H9 (cell line): ENCODE measurements around the gene SYTL1. TPM values are rescaled to one million over a fixed set of nuclear protein-coding genes. Genes with fewer than 3 reads are reported as not detected.

Source experiments
- DNase-seq: peaks from one replicate; pipeline ENCODE4 v3.0.0-alpha.2; 2017
- H2AFZ ChIP-seq: one replicate; pipeline ENCODE4 v1.6.1; 2013; ENCODE audit warnings: mild to moderate bottlenecking, low read length, control low read depth, moderate library complexity
- H2AK5ac ChIP-seq: 2 replicates; pipeline ENCODE4 v1.6.1; 2013; ENCODE audit warnings: low read length, control low read depth, mixed read lengths; ENCODE audit not compliant: insufficient read length
- H2BK120ac ChIP-seq: one replicate; pipeline ENCODE4 v1.6.1; 2013; ENCODE audit warnings: low read depth, mild to moderate bottlenecking, low read length, control low read depth, inconsistent platforms; ENCODE audit not compliant: poor library complexity, severe bottlenecking
- H2BK12ac ChIP-seq: 2 replicates; pipeline ENCODE4 v1.6.1; 2013; ENCODE audit warnings: low read length, control low read depth, mixed read lengths, low read depth; ENCODE audit not compliant: insufficient read length
- H2BK15ac ChIP-seq: 2 replicates; pipeline ENCODE4 v1.6.1; 2013; ENCODE audit warnings: low read depth, low read length, control low read depth
- H2BK20ac ChIP-seq: one replicate; pipeline ENCODE4 v1.6.1; 2013; ENCODE audit warnings: low read depth, mild to moderate bottlenecking, low read length, control low read depth, inconsistent platforms; ENCODE audit not compliant: poor library complexity, severe bottlenecking
- H2BK5ac ChIP-seq: 2 replicates; pipeline ENCODE4 v1.6.1; 2013; ENCODE audit warnings: low read length, control low read depth, mixed read lengths; ENCODE audit not compliant: insufficient read length
- H3K14ac ChIP-seq: 2 replicates; pipeline ENCODE4 v1.6.1; 2013; ENCODE audit warnings: low read length, control low read depth; ENCODE audit not compliant: insufficient read depth
- H3K18ac ChIP-seq: 2 replicates; pipeline ENCODE4 v1.6.1; 2013; ENCODE audit warnings: low read depth, mild to moderate bottlenecking, mixed read lengths, low read length, control low read depth; ENCODE audit not compliant: insufficient read length
- H3K23ac ChIP-seq: 2 replicates; pipeline ENCODE4 v1.6.1; 2013; ENCODE audit warnings: low read length, control low read depth, mixed read lengths, low read depth; ENCODE audit not compliant: insufficient read length
- H3K23me2 ChIP-seq: 2 replicates; pipeline ENCODE4 v1.6.1; 2013; ENCODE audit warnings: low read depth, mild to moderate bottlenecking, mixed read lengths, low read length, control low read depth; ENCODE audit not compliant: insufficient read length, poor library complexity, severe bottlenecking
- H3K27ac ChIP-seq: 2 replicates; pipeline ENCODE4 v1.5.1; 2013; ENCODE audit warnings: low read length, control low read depth, mixed read lengths, low read depth; ENCODE audit not compliant: insufficient read length
- H3K27me3 ChIP-seq: 2 replicates; pipeline ENCODE4 v1.6.1; 2013; ENCODE audit warnings: low read length, control low read depth, inconsistent platforms; ENCODE audit not compliant: insufficient read depth
- H3K4ac ChIP-seq: 2 replicates; pipeline ENCODE4 v1.6.1; 2013; ENCODE audit warnings: low read depth, mild to moderate bottlenecking, control low read depth, inconsistent platforms, low read length, moderate library complexity
- H3K4me1 ChIP-seq: 2 replicates; pipeline ENCODE4 v1.6.1; 2013; ENCODE audit warnings: low read length, control low read depth, inconsistent platforms; ENCODE audit not compliant: insufficient read depth
- H3K4me2 ChIP-seq: 2 replicates; pipeline ENCODE4 v1.6.1; 2013; ENCODE audit warnings: low read length, control low read depth, mixed read lengths; ENCODE audit not compliant: insufficient read length, insufficient read depth
- H3K56ac ChIP-seq: 2 replicates; pipeline ENCODE4 v1.6.1; 2013; ENCODE audit warnings: low read depth, mild to moderate bottlenecking, mixed read lengths, low read length, control low read depth; ENCODE audit not compliant: insufficient read length
- H3K79me1 ChIP-seq: 2 replicates; pipeline ENCODE4 v1.6.1; 2013; ENCODE audit warnings: low read depth, mild to moderate bottlenecking, moderate library complexity, low read length, control low read depth, inconsistent platforms; ENCODE audit not compliant: insufficient read depth, poor library complexity, severe bottlenecking
- H3K79me2 ChIP-seq: 2 replicates; pipeline ENCODE4 v1.6.1; 2013; ENCODE audit warnings: low read length, control low read depth, inconsistent platforms; ENCODE audit not compliant: insufficient read depth
- H3K9ac ChIP-seq: 2 replicates; pipeline ENCODE4 v1.6.1; 2013; ENCODE audit warnings: low read length, control low read depth, mixed read lengths; ENCODE audit not compliant: insufficient read length; ENCODE audit errors: extremely low read depth
- H3K9me3 ChIP-seq: one replicate; pipeline ENCODE4 v1.6.1; 2013; ENCODE audit warnings: low read depth, low read length, inconsistent platforms; ENCODE audit not compliant: control insufficient read depth
- H3T11ph ChIP-seq: one replicate; pipeline ENCODE4 v1.6.1; 2013; ENCODE audit warnings: mild to moderate bottlenecking, low read length, control low read depth, inconsistent platforms
- H4K20me1 ChIP-seq: one replicate; pipeline ENCODE4 v1.6.1; 2013; ENCODE audit not compliant: control insufficient read depth, insufficient read length, insufficient read depth
- H4K5ac ChIP-seq: 2 replicates; pipeline ENCODE4 v1.6.1; 2013; ENCODE audit warnings: low read depth, mild to moderate bottlenecking, mixed read lengths, low read length, control low read depth; ENCODE audit not compliant: insufficient read length
- H4K8ac ChIP-seq: replicated peaks from 2 replicates; pipeline ENCODE4 v1.6.1; 2013; ENCODE audit warnings: low read length, control low read depth, mixed read lengths, low read depth; ENCODE audit not compliant: insufficient read length
- H4K91ac ChIP-seq: 2 replicates; pipeline ENCODE4 v1.6.1; 2013; ENCODE audit warnings: low read depth, mild to moderate bottlenecking, moderate library complexity, mixed read lengths, low read length, control low read depth; ENCODE audit not compliant: insufficient read length
- H3K27ac Mint-ChIP-seq, 3 experiments: 2 replicates in 2 of 3; 3 replicates in 1 of 3; pipeline ENCODE4 v1.8.0; 2020 to 2021; ENCODE audit warnings: mixed read lengths in 3 of 3, mild to moderate bottlenecking in 1 of 3, moderate library complexity in 1 of 3
- H3K27me3 Mint-ChIP-seq: 2 replicates; pipeline ENCODE4 v1.8.0; 2021; ENCODE audit warnings: low read depth, mild to moderate bottlenecking, moderate library complexity, mixed read lengths
- H3K36me3 Mint-ChIP-seq, 3 experiments: 2 replicates in 2 of 3; 3 replicates in 1 of 3; pipeline ENCODE4 v1.8.0; 2020 to 2021; ENCODE audit warnings: low read depth in 3 of 3, mixed read lengths in 3 of 3; ENCODE audit not compliant: insufficient read depth in 1 of 3
- H3K4me1 Mint-ChIP-seq, 2 experiments: 2 replicates each; pipeline ENCODE4 v1.8.0; 2020; ENCODE audit warnings: mixed read lengths in 2 of 2
- H3K4me3 Mint-ChIP-seq, 2 experiments: 2 replicates in 1 of 2; 3 replicates in 1 of 2; pipeline ENCODE4 v1.8.0; 2020 to 2021; ENCODE audit warnings: mild to moderate bottlenecking in 2 of 2, mixed read lengths in 2 of 2, moderate library complexity in 1 of 2
- H3K9me3 Mint-ChIP-seq, 2 experiments: 2 replicates in 1 of 2; 3 replicates in 1 of 2; pipeline ENCODE4 v1.8.0; 2020; ENCODE audit warnings: mild to moderate bottlenecking in 2 of 2, mixed read lengths in 2 of 2, moderate library complexity in 1 of 2
- WGBS: extraction: QIAGEN DNeasy Blood & Tissue Kit; methylation state at CpG from one replicate; pipeline ENCODE4 v1.1.7; 2013; ENCODE audit warnings: missing lambda C conversion rate, low lambda C conversion rate, mixed read lengths; ENCODE audit not compliant: insufficient read length; ENCODE audit errors: extremely low coverage; 5-methylcytosine and 5-hydroxymethylcytosine counted together
- total RNA-seq: library from RNA; stranded (reverse); gene quantifications from 2 replicates; pipeline ENCODE4 v1.2.1, GENCODE V29; 2021
- TF ChIP-seq, protein P1 (sequence below): fragments of 200-600 bp; sonication (generic); conservative IDR thresholded peaks from 3 replicates; pipeline ENCODE4 v1.8.0; 2021; ENCODE audit warnings: antibody characterized with exemption, mild to moderate bottlenecking

SYTL1 gene
- total RNA-seq, 1 experiment from 2014 or later = 12.0 TPM

DNA sequence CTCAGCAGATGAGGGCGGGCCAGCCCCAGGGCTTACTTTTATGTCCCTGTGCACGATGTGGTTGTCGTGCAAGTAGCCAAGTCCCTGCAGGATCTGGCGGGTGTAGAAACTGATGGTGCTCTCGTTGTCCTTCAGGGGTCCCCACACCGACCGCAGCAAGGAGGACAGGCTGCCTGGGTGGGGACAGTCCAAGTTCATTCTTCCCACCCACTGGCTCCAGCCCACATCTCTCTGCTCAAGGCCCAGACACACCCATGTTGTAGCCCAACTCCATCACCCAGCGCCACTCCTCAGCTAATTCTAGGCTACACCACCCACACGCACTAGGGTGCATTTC is 18.0 kb downstream of the SYTL1 start:
- Histone ChIP-seq H3K9ac (no peak overlapping the region), H2BK120ac (no peak overlapping the region), H3K4me1 (peaks cover 3% of the 10 kb centered on the region; the same call in 1 of the 2 replicates), H4K5ac (no peak overlapping the region), H3K9me3 (no peaks in the 10 kb centered on the region), H3K4me2 (peak overlapping the region; percentile 84), H2BK5ac (no peak overlapping the region), H3K79me2 (no peaks in the 10 kb centered on the region), H4K20me1 (peaks cover 4% of the 10 kb centered on the region), H4K91ac (no peak overlapping the region), H3K23me2 (peaks cover 13% of the 10 kb centered on the region), H4K8ac (no peak overlapping the region), H3K79me1 (no peaks in the 10 kb centered on the region), H3K14ac (0 out of 2 replicates have a peak overlapping the region, but pooled peaks have one; percentile 11), H2AK5ac (no peak overlapping the region), H3K4ac (no peak overlapping the region), H3K56ac (no peak overlapping the region), H3K18ac (no peak overlapping the region), H3K27ac (no peak overlapping the region), H2BK12ac (no peak overlapping the region), H2BK20ac (no peak overlapping the region), H2AFZ (no peak overlapping the region), H2BK15ac (no peak overlapping the region), H3T11ph (no peak overlapping the region), H3K23ac (no peak overlapping the region), H3K27me3 (peaks cover 19% of the 10 kb centered on the region; the same call in 1 of the 2 replicates)
- Mint-ChIP-seq H3K27ac (no peak overlapping the region; a peak in 1 of 7 replicates), H3K27me3 (peaks cover 64% of the 10 kb centered on the region), H3K9me3 (no peaks in the 10 kb centered on the region; a peak in 1 of 5 replicates), H3K4me3 (peak overlapping the region; percentile 70 to 81), H3K36me3 (peaks cover 0 to 13% (median 3%) of the 10 kb centered on the region in 3 experiments; a peak in 4 of 7 replicates), H3K4me1 (peaks cover 16 to 32% of the 10 kb centered on the region in 2 experiments)
- no CpG with 5 or more reads among the region's 9 CpGs for WGBS
- DNase-seq = no peak
- TF ChIP-seq, protein P1, sequence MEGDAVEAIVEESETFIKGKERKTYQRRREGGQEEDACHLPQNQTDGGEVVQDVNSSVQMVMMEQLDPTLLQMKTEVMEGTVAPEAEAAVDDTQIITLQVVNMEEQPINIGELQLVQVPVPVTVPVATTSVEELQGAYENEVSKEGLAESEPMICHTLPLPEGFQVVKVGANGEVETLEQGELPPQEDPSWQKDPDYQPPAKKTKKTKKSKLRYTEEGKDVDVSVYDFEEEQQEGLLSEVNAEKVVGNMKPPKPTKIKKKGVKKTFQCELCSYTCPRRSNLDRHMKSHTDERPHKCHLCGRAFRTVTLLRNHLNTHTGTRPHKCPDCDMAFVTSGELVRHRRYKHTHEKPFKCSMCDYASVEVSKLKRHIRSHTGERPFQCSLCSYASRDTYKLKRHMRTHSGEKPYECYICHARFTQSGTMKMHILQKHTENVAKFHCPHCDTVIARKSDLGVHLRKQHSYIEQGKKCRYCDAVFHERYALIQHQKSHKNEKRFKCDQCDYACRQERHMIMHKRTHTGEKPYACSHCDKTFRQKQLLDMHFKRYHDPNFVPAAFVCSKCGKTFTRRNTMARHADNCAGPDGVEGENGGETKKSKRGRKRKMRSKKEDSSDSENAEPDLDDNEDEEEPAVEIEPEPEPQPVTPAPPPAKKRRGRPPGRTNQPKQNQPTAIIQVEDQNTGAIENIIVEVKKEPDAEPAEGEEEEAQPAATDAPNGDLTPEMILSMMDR = no peak
